ENCODE data around the gene BTBD19.
"Not testable (repeated sequence)": the region's sequence is repeated elsewhere in the genome, so short reads cannot be mapped to it uniquely, and the experiment has no call there.

BTBD19 gene

DNA sequence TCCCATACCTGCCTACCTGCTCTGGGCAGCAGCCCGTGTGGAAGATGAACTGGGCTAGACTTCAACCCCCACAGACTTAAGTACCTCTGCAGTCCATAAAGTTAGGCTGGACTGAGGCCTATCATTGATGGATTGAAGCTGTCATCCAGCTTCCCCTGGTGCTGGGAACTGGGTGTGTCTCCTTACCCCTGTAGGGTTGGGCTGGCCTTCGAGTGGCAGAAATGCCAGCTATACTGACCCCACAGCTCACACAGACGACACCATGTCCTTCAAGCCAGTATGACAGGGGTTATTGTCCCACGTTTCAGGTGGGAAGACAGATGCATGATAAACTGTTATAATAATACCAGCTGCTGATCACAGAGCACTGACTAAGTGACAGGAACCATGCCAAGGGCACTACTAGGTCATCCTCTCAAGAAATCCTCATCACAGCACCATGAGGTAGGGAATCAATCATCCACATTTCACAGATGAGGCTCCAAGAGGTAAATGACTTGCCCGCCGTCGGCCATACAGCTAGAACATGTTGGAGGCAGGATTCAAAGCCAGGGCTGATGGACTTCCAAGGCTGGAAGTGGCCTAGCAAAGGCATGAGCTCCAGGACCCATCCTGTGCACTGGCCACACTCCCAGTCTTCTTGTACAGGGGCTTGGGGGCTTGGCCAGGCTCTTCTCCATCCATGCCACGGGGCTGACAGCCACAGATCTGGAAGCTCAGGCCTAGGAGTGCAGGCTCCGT lies 20.0 kb upstream of the BTBD19 start, which contains the start of gene BEST4:
TSS of gene BEST4 (minus strand) at position 51 of the 741 bp plus-strand sequence. CDS start 465 bp downstream, outside the sequence.
- DNase-seq (ENCODE audit: low read depth), result no peak
- no peak within 1 kb of the TSS for H3K4me3 ChIP-seq (ENCODE audit: low read depth, low read length)
- TF ChIP-seq, protein P1, sequence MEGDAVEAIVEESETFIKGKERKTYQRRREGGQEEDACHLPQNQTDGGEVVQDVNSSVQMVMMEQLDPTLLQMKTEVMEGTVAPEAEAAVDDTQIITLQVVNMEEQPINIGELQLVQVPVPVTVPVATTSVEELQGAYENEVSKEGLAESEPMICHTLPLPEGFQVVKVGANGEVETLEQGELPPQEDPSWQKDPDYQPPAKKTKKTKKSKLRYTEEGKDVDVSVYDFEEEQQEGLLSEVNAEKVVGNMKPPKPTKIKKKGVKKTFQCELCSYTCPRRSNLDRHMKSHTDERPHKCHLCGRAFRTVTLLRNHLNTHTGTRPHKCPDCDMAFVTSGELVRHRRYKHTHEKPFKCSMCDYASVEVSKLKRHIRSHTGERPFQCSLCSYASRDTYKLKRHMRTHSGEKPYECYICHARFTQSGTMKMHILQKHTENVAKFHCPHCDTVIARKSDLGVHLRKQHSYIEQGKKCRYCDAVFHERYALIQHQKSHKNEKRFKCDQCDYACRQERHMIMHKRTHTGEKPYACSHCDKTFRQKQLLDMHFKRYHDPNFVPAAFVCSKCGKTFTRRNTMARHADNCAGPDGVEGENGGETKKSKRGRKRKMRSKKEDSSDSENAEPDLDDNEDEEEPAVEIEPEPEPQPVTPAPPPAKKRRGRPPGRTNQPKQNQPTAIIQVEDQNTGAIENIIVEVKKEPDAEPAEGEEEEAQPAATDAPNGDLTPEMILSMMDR (IDR thresholded peaks at IDR 0.05; ENCODE audit: insufficient read depth, low read depth, low read length, missing control alignments), result no peak

DNA sequence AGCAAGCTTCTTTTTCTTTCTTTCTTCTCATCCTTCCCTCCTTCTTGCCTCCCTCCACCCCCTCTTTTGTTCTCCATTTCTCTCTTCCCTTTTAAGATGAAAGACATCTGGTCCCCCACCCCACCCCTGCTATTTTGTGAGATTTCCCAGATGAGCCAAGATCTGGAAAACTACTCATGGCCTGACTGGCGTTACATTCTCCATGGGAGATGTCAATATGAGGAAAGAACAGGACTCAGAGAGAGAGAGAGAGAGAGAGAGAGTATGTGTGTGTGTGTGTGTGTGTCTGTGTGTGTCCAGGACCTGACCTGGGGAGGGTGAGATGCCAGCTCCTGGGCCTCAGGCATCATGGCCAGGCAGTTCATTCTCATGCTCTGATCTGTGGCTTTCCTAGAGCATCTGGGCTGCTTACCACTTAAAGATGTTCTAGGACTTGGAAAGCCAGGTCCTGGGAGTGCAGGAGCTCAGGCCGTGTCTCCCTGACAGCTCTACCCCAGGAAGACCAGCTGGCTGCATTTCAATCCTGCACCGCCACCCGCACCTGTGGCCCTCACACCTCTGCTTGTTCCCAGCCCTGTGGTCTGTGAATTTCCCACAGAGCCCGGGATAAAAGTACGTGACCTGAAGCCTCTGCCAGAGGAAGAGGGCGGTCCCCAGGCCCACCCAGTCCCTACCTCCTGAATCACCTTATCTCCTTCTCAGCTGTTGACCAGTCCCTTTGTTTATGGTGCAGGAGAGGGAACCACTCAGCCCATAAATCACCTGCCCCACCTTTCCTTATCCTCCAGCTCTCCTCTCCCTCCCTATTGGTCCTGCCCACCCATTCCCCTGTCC lies 17.1 kb upstream of the BTBD19 start:
- TF ChIP-seq, protein P1 (IDR thresholded peaks at IDR 0.05; ENCODE audit: insufficient read depth, low read depth, low read length, missing control alignments), result no peak
- no peak for DNase-seq (ENCODE audit: low read depth)
- no peak overlapping the region for H3K4me3 ChIP-seq (ENCODE audit: low read depth, low read length)

DNA sequence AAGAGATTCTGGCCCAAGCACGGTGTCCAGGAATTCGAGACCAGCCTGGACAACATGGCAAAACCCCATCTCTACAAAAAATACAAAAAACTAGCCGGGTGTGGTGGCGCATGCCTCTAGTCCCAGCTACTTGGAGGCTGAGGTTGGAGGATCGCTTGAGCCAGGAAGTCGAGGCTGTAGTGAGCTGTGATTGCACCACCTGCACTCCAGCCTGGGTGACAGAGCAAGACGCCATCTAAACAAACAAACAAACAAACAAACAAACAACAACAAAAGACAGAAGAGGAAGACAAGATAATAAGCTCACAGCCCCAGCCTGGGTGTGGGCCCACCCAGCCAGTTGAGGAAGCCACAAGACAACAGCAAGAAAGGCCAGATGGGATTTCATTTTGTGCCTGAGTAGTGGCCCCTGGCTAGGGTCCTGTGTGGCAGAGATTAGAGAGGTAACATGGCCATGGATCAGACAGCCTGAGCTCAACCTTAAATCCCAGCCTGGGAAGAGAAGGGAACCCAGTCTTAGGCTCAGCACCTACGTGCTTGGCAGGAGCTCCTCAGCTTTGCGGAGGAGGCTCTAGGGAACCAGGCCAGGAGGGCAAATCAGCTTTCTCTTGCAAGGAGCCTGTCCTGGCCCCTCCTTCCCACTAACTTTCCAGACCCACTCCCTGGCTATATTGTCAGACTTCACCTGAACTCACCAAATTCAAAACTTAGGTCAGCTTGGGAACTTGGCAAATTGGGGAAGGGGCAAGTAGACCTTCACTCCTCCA lies 15.4 kb upstream of the BTBD19 start:
- no peak overlapping the region for H3K4me3 ChIP-seq (ENCODE audit: low read depth, low read length)
- TF ChIP-seq, protein P1 (IDR thresholded peaks at IDR 0.05; ENCODE audit: insufficient read depth, low read depth, low read length, missing control alignments), result no peak
- no peak for DNase-seq (ENCODE audit: low read depth)

DNA sequence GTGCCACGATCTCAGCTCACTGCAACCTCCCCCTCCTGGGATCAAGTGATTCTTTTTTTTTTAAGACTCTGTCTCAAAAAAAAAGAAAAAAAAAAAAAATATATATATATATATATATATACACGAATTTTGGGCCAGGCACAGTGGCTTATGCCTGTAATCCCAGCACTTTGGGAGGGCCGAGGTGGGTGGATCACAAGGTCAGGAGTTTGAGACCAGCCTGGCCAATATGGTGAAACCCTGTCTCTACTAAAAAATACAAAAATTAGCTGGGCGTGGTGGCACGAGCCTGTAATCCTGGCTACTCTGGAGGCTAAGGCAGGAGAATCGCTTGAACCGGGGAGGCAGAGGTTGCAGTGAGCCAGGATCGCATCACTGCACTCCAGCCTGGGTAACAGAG lies 10.4 kb upstream of the BTBD19 start:
- DNase-seq (ENCODE audit: low read depth); H3K4me3 ChIP-seq (ENCODE audit: low read depth, low read length): not testable (repeated sequence)

DNA sequence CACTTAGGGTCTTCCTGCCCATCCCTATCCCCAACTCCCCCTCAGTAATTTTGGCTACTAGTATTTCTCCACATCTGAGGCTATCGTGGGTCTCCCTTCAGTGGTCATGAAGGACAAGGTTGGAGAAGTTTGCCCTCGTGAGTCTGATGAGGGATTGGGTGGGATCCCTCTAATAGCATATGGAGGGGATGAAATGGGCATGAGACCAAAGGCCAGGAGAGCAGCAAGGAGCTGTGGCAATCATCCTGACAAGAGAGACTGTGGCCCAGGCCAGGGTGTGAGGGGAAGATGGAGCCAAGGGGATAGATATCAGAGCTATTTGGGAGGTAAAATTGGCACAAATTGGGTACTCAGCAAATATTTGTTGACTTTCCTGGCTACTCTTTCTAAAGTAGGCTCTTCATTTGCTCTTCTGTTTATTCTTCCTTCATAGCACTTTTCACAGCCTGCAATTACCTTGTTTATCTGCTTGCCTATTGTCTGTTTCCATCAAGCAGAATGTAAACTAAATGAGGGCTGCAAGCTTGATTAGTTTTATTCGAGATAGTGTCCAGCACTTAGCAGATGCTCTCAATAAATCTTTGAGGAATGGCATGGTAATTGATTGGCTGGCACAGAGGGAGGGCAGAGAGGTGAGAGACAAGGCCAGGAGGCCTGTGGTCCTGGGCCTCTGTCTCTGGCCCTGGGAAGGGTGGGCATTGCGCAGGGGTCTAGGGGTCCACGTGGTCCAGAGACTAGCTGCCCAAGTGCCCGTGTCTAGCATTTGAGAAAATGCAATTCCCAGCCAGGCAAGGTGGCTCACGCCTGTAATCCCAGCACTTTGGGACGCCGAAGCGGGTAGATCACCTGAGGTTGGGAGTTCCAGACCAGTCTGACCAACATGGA lies 9.6 kb upstream of the BTBD19 start:
- no peak overlapping the region for H3K4me3 ChIP-seq (ENCODE audit: low read depth, low read length)
- TF ChIP-seq, protein P1 (IDR thresholded peaks at IDR 0.05; ENCODE audit: insufficient read depth, low read depth, low read length, missing control alignments), result no peak
- DNase-seq (ENCODE audit: low read depth), result no peak

DNA sequence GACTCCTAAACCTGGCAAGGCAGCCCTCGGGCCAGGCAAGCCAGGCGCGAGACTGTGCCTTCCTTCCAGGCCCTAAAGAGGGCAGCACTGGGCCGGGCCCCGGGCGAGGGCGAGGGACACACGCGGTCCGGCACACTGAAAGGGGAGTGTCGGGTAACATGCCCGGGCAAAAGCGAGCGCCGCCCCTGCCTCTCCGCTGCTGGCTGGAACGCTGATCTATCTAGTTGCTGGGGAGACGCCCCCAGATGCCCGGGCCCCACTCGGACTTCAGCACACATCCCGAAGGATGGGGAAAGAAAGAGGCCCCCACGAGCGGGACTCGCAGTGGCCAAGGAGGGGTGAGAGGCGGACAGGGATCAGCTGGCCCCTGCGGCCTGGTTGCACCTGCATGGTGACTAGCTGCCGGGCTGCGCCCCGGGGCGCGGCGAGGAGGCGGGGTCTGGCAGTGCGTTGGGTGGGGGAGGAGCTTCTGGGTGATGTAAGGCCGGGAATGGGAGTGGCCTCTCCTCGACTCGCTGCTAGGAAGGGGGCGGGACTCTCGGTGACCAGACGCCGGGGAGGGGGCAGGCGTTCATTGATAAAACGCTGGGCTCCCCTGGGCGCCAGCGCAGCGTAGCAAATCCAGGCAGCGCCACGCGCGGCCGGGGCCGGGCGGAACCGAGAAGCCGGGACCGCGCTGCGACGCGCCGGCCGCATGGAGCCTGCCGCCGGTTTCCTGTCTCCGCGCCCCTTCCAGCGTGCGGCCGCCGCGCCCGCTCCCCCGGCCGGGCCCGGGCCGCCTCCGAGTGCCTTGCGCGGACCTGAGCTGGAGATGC lies 8.3 kb upstream of the BTBD19 start, which contains the start of gene PLK3:
TSS of gene PLK3 (plus strand) at position 608 of the 815 bp plus-strand sequence. CDS start at position 695, 87 bp downstream.
- peak within 1 kb of the TSS; percentile 91 for H3K4me3 ChIP-seq (ENCODE audit: low read depth, low read length)
- peak; percentile 99 for DNase-seq (ENCODE audit: low read depth)
- TF ChIP-seq, protein P1 (IDR thresholded peaks at IDR 0.05; ENCODE audit: insufficient read depth, low read depth, low read length, missing control alignments), result peak; percentile 91
